ENCODE results near the gene TLCD2. TPM values are rescaled to one million over a fixed set of nuclear protein-coding genes. Genes with fewer than 3 reads are reported as not detected.
A peak's percentile ranks its signal among the peaks of the same experiment; 100 is the strongest.

Gene TLCD2
- total and polyA plus RNA-seq, 2 of the 13 experiments (the other 11 are each of a cell fraction or from before 2014, with no cell fraction given): 0.90 to 1.1 TPM

- ChIA-PET CTCF (ENCODE audit: low intra/inter-chr PET ratio, low total read pairs) (no interaction called here), POLR2A (interaction anchor here (1.0 to 16.4 kb wide), 7 partner anchors 8 to 34 kb away, joined by 3 to 299 read pairs (median 92); partner anchors contain the start of genes SERPINF1, SERPINF2 and WDR81)
- Histone ChIP-seq H3K9me3 (ENCODE audit: low read length) (no peaks in the 10 kb centered on the region), H3K27ac (ENCODE audit: extremely low read length, insufficient read depth, low read length) (peak overlapping the region; percentile 35), H3K4me2 (ENCODE audit: low read depth, low read length) (peak overlapping the region; percentile 43; the same call in 1 of the 2 replicates), H3K4me1 (ENCODE audit: insufficient read depth, low read length) (peaks cover 43% of the 10 kb centered on the region), H3K79me2 (ENCODE audit: insufficient read depth, low read length) (no peaks in the 10 kb centered on the region), H3K4me3 (replicated peaks in 1 of 3; ENCODE audit: insufficient read depth in 1 of 3, low read depth in 2 of 3, low read length in 3 of 3) (no peak overlapping the region), H4K20me1 (ENCODE audit: insufficient read depth, low read length) (peaks cover 12% of the 10 kb centered on the region; the same call in 1 of the 2 replicates), H3K36me3 (replicated peaks in 1 of 2; ENCODE audit: control insufficient read depth in 1 of 2, insufficient read depth in 2 of 2, low read length in 2 of 2) (peaks cover 2 to 12% of the 10 kb centered on the region in 2 experiments; a peak in 3 of 5 replicates), H3K9ac (ENCODE audit: insufficient read depth, low read depth, low read length) (no peak overlapping the region), H2AFZ (ENCODE audit: low read length) (no peak overlapping the region), H3K27me3 (ENCODE audit: control insufficient read depth in 1 of 2, insufficient read depth in 2 of 2, low read length in 2 of 2) (no peaks in the 10 kb centered on the region)
- peak; percentile 40 for ATAC-seq
- no TSS peak for BruUV-seq (replicated peaks)
- in situ Hi-C loops (cut with HindIII; ENCODE audit: extremely low pct_ligation_motif_present, low pct_unique_long_range_greater_than_20kb) (no loop called here), intact Hi-C loops (cut with micrococcal nuclease; ENCODE audit: unreplicated experiment) (no loop called here)
- no peak for DNase-seq (ENCODE audit: low spot score)
- WGBS (ENCODE audit: low lambda C conversion rate): 61% methylated on average over 14 of the region's 20 CpGs
- FAIRE-seq: no peak
- TF ChIP-seq ZNF609 (CRISPR knock-in tag; IDR thresholded peaks at IDR 0.05; ENCODE audit: borderline replicate concordance) (0 out of 2 replicates have a peak, but pooled peaks have one; percentile 1), HIC2 (CRISPR knock-in tag; IDR thresholded peaks at IDR 0.05; ENCODE audit: low read depth) (peak; percentile 60; the same call in 1 of the 2 replicates), ZNF513 (CRISPR knock-in tag; conservative IDR thresholded peaks at IDR 0.05) (no peak), SAFB2 (CRISPR knock-in tag; IDR thresholded peaks at IDR 0.05; ENCODE audit: borderline replicate concordance, low read depth) (0 out of 2 replicates have a peak, but pooled peaks have one; percentile 67), ZNF672 (CRISPR knock-in tag; IDR thresholded peaks at IDR 0.05) (0 out of 2 replicates have a peak, but pooled peaks have one; percentile 31), JUND (CRISPR knock-in tag; IDR thresholded peaks at IDR 0.05) (no peak), POLR2AphosphoS5 (IDR thresholded peaks at IDR 0.05; ENCODE audit: low read depth, low read length) (peak; percentile 17), LCORL (IDR thresholded peaks at IDR 0.05) (no peak), LCORL (CRISPR knock-in tag; IDR thresholded peaks at IDR 0.05) (0 out of 2 replicates have a peak, but pooled peaks have one; percentile 12), ZNF747 (CRISPR knock-in tag; IDR thresholded peaks at IDR 0.05; ENCODE audit: borderline replicate concordance) (no peak), SALL2 (CRISPR knock-in tag; IDR thresholded peaks at IDR 0.05) (no peak), DDIT3 (CRISPR knock-in tag; IDR thresholded peaks at IDR 0.05) (no peak), MIER3 (CRISPR knock-in tag; IDR thresholded peaks at IDR 0.05; ENCODE audit: borderline replicate concordance) (no peak), ARHGAP35 (CRISPR knock-in tag; IDR thresholded peaks at IDR 0.05; ENCODE audit: borderline replicate concordance) (0 out of 2 replicates have a peak, but pooled peaks have one; percentile 29), SATB2 (CRISPR knock-in tag; IDR thresholded peaks at IDR 0.05) (no peak), ERF (CRISPR knock-in tag; IDR thresholded peaks at IDR 0.05) (no peak)
Measured at GRCh38 chr17:1755252-1755826, 45.2 kb upstream of the TLCD2 start.

All from HepG2 (cell line).